Trophoblast cell (in vitro differentiated cells and primary cell): ENCODE data around the gene SAXO2.
"Not testable (repeated sequence)": the region's sequence is repeated elsewhere in the genome, so short reads cannot be mapped to it uniquely, and the experiment has no call there.

Experiments used
- DNase-seq, 2 donors: peaks; one replicate each; pipeline ENCODE4 v3.0.0-alpha.2; 2016
- H2AFZ ChIP-seq: 2 replicates; pipeline ENCODE4 v1.6.1; 2013; ENCODE audit warnings: low read length, moderate library complexity, mild to moderate bottlenecking; ENCODE audit not compliant: insufficient read depth, poor library complexity
- H2AK5ac ChIP-seq: 2 replicates; pipeline ENCODE4 v1.6.1; 2013; ENCODE audit warnings: mild to moderate bottlenecking, low read length
- H2BK120ac ChIP-seq: 2 replicates; pipeline ENCODE4 v1.6.1; 2013; ENCODE audit warnings: low read length, mild to moderate bottlenecking, moderate library complexity; ENCODE audit not compliant: insufficient read depth, poor library complexity
- H2BK12ac ChIP-seq: 2 replicates; pipeline ENCODE4 v1.6.1; 2013; ENCODE audit warnings: mild to moderate bottlenecking, low read length, moderate library complexity
- H2BK5ac ChIP-seq: 2 replicates; pipeline ENCODE4 v1.6.1; 2013; ENCODE audit warnings: low read length, low read depth, moderate library complexity, mild to moderate bottlenecking; ENCODE audit not compliant: poor library complexity
- H3K14ac ChIP-seq: 2 replicates; pipeline ENCODE4 v1.6.1; 2013; ENCODE audit warnings: mild to moderate bottlenecking, low read length
- H3K18ac ChIP-seq: 2 replicates; pipeline ENCODE4 v1.6.1; 2013; ENCODE audit warnings: mild to moderate bottlenecking, low read length
- H3K23ac ChIP-seq: 2 replicates; pipeline ENCODE4 v1.6.1; 2013; ENCODE audit warnings: low read length
- H3K27ac ChIP-seq: 2 replicates; pipeline ENCODE4 v1.5.1; 2013; ENCODE audit warnings: low read depth, mild to moderate bottlenecking, inconsistent platforms, low read length, moderate library complexity
- H3K27me3 ChIP-seq: 2 replicates; pipeline ENCODE4 v1.6.1; 2013; ENCODE audit warnings: inconsistent platforms, mild to moderate bottlenecking, low read length, moderate library complexity; ENCODE audit not compliant: insufficient read depth
- H3K36me3 ChIP-seq, 2 experiments: 1 replicate in 1 of 2; 2 replicates in 1 of 2; pipeline ENCODE4 v1.6.1; 2013; ENCODE audit warnings: low read length in 2 of 2, mild to moderate bottlenecking in 2 of 2, moderate library complexity in 1 of 2; ENCODE audit not compliant: insufficient read depth in 2 of 2, control insufficient read depth in 1 of 2
- H3K4ac ChIP-seq: 2 replicates; pipeline ENCODE4 v1.6.1; 2013; ENCODE audit warnings: low read depth, mild to moderate bottlenecking, low read length, moderate library complexity
- H3K4me1 ChIP-seq, 2 experiments: 1 replicate in 1 of 2; 2 replicates in 1 of 2; pipeline ENCODE4 v1.6.1; 2013; ENCODE audit warnings: low read length in 2 of 2, mild to moderate bottlenecking in 2 of 2, moderate library complexity in 1 of 2; ENCODE audit not compliant: insufficient read depth in 2 of 2, control insufficient read depth in 1 of 2
- H3K4me2 ChIP-seq: 2 replicates; pipeline ENCODE4 v1.6.1; 2013; ENCODE audit warnings: inconsistent platforms, mild to moderate bottlenecking, low read length, moderate library complexity
- H3K4me3 ChIP-seq: 2 replicates; pipeline ENCODE4 v1.5.1; 2013; ENCODE audit warnings: mild to moderate bottlenecking, low read depth, low read length, inconsistent platforms
- H3K79me1 ChIP-seq: one replicate; pipeline ENCODE4 v1.6.1; 2013; ENCODE audit warnings: low read length
- H3K79me2 ChIP-seq: 2 replicates; pipeline ENCODE4 v1.6.1; 2013; ENCODE audit warnings: low read length, mild to moderate bottlenecking; ENCODE audit not compliant: control insufficient read depth, insufficient read depth, poor library complexity
- H3K9ac ChIP-seq: 2 replicates; pipeline ENCODE4 v1.6.1; 2013; ENCODE audit warnings: mild to moderate bottlenecking, low read length
- H3K9me3 ChIP-seq: 2 replicates; pipeline ENCODE4 v1.6.1; 2013; ENCODE audit warnings: low read depth, mild to moderate bottlenecking, control low read depth, inconsistent platforms, low read length; ENCODE audit not compliant: insufficient read depth
- H4K12ac ChIP-seq: 2 replicates; pipeline ENCODE4 v1.6.1; 2013; ENCODE audit warnings: low read depth, mild to moderate bottlenecking, low read length, moderate library complexity
- H4K8ac ChIP-seq: 2 replicates; pipeline ENCODE4 v1.6.1; 2013; ENCODE audit warnings: low read depth, mild to moderate bottlenecking, low read length, moderate library complexity
- H4K91ac ChIP-seq: one replicate; pipeline ENCODE4 v1.6.1; 2013; ENCODE audit warnings: low read depth, mild to moderate bottlenecking, low read length, moderate library complexity
- WGBS: extraction: QIAGEN DNeasy Blood & Tissue Kit; methylation state at CpG from one replicate; pipeline ENCODE4 v1.1.7; 2013; ENCODE audit warnings: missing lambda C conversion rate; ENCODE audit not compliant: insufficient read length, insufficient coverage; ENCODE audit errors: extremely low coverage; 5-methylcytosine and 5-hydroxymethylcytosine counted together

SAXO2 gene

GRCh38 chr15:82241836-82242499 lies 20.6 kb upstream of the SAXO2 start:
- H3K27me3 ChIP-seq, H3K27ac ChIP-seq, H2BK12ac ChIP-seq, H3K23ac ChIP-seq, H2AK5ac ChIP-seq, H4K91ac ChIP-seq, H3K4me2 ChIP-seq, H3K36me3 ChIP-seq, H3K9ac ChIP-seq, H3K4me3 ChIP-seq, H3K79me2 ChIP-seq, H3K9me3 ChIP-seq, H3K18ac ChIP-seq, DNase-seq, H4K8ac ChIP-seq, H2BK120ac ChIP-seq, H4K12ac ChIP-seq, H2AFZ ChIP-seq, H3K4me1 ChIP-seq, H3K14ac ChIP-seq, H3K79me1 ChIP-seq, H3K4ac ChIP-seq, H2BK5ac ChIP-seq: not testable (repeated sequence)
- WGBS, result no CpG with 5 or more reads among the region's 1 CpG

DNA sequence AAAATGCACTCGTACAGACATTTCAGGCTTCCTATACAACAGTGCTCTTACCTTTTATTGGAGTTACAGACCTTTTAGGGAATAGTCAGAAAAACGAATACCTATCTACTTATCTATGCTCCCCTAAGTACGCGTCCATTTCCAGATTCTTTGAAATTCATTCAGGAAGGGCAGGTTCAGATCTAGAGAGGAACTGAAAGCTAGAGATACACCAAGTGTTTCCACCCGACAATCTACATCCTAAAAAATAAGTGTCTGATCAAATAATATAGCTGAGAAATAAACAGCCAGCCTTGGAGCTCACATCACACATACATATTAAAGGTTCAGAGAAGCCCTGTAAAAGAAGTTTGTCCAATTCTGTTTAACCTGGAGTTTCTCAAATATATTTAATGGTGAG lies 19.0 kb upstream of the SAXO2 start:
- not testable (repeated sequence) for H3K4me2 ChIP-seq, H3K4ac ChIP-seq, H3K18ac ChIP-seq, H2AFZ ChIP-seq, H3K4me1 ChIP-seq, H3K79me2 ChIP-seq, H3K27ac ChIP-seq, H3K9ac ChIP-seq, H3K36me3 ChIP-seq, H2BK12ac ChIP-seq, H2BK5ac ChIP-seq, H3K4me3 ChIP-seq, H3K27me3 ChIP-seq, H3K23ac ChIP-seq, H4K91ac ChIP-seq, H3K14ac ChIP-seq, H3K9me3 ChIP-seq, DNase-seq, H4K8ac ChIP-seq, H2BK120ac ChIP-seq, H3K79me1 ChIP-seq, H2AK5ac ChIP-seq, H4K12ac ChIP-seq
- no CpG with 5 or more reads among the region's 5 CpGs for WGBS

GRCh38 chr15:82245956-82246355 lies 16.7 kb upstream of the SAXO2 start:
- H2BK5ac ChIP-seq, H2AFZ ChIP-seq, H3K18ac ChIP-seq, H4K8ac ChIP-seq, H3K27ac ChIP-seq, H3K9me3 ChIP-seq, H2AK5ac ChIP-seq, H3K9ac ChIP-seq, H2BK120ac ChIP-seq, H4K91ac ChIP-seq, H3K4ac ChIP-seq, H3K79me1 ChIP-seq, H3K4me1 ChIP-seq, H4K12ac ChIP-seq, H3K23ac ChIP-seq, H2BK12ac ChIP-seq, H3K79me2 ChIP-seq, H3K4me2 ChIP-seq, H3K36me3 ChIP-seq, DNase-seq, H3K27me3 ChIP-seq, H3K4me3 ChIP-seq, H3K14ac ChIP-seq: not testable (repeated sequence)
- WGBS, result no CpG with 5 or more reads among the region's 5 CpGs

GRCh38 chr15:82248261-82248660 lies 14.4 kb upstream of the SAXO2 start:
- H4K91ac ChIP-seq, H3K18ac ChIP-seq, H3K9me3 ChIP-seq, H2AFZ ChIP-seq, H2AK5ac ChIP-seq, H3K4me2 ChIP-seq, H3K4me3 ChIP-seq, H4K8ac ChIP-seq, H2BK5ac ChIP-seq, H3K27me3 ChIP-seq, H3K14ac ChIP-seq, H3K36me3 ChIP-seq, H3K4ac ChIP-seq, H3K27ac ChIP-seq, DNase-seq, H3K79me1 ChIP-seq, H3K79me2 ChIP-seq, H3K9ac ChIP-seq, H3K23ac ChIP-seq, H4K12ac ChIP-seq, H2BK120ac ChIP-seq, H3K4me1 ChIP-seq, H2BK12ac ChIP-seq: not testable (repeated sequence)
- WGBS, result no CpG with 5 or more reads among the region's 3 CpGs
